HG03175 (cell line): ENCODE measurements around the gene FCER2.

Experiments used
- ATAC-seq: cut with Tn5 transposase; IDR thresholded peaks from one replicate; pipeline ENCODE4 v1.9.1; 2021; ENCODE audit warnings: mild to moderate bottlenecking, moderate library complexity; ENCODE audit not compliant: unreplicated experiment

Gene FCER2

DNA sequence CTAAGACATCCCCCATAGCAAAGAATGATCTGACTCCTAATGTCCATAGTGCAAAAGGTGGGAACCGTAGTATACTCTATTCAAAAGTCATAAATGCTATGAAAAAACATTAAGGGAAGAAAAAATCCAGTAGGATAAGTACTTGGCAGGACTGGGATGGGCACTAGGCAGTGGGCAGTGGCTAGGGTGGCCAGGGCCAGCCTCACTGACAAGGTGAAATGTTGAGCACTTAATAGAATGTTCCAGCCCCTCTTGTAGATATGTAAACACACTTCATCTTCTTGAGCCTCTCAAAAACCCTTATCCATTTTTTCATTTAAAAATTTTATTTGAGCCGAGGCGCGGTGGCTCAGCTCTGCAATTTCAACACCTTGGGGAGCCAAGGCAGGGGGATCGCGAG is 31.4 kb upstream of the FCER2 start:
- no peak for ATAC-seq

DNA sequence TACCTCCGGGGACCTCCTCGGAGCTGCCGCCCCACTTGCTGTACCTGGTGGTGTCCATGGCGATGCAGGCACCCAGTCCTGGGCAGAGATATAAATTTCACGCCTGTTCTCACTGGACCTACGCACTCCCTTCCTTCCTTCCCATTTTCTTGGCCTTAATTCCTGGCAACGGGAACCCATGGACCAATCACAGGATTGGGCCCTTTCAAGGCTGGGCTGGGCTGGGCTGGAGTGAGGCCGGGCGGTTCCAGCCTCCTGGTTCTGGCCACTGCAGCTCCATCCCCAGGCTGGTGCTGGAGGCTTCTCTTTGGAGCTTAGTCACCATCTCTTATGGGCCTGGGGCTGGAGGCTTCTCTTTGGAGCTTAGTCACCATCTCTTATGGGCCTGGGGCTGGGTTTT is 30.1 kb upstream of the FCER2 start, which contains the start of gene CLEC4G:
CLEC4G (minus strand) TSS at position 66 of the 400 bp plus-strand sequence; CDS start at position 58, 8 bp downstream.
- ATAC-seq = no peak

DNA sequence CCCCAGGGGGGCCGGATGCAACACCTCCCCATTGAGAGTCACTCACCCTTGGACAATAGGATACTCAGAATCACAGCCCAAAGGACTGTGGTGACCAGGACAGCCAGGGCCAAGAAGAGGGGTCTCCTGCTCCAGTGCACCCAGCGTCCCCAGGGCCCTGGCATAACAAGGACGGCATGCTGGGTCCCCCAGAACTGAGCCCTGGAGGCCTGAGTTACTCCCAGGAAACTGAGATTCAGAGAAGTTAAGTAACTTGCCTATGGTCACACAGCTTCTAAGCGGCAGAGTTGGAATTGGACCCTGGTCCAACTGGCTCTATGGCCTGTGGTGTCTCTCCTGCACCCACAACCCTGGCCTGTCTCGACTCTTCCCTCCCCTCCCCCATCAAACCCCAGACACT is 29.7 kb upstream of the FCER2 start:
- no peak for ATAC-seq

DNA sequence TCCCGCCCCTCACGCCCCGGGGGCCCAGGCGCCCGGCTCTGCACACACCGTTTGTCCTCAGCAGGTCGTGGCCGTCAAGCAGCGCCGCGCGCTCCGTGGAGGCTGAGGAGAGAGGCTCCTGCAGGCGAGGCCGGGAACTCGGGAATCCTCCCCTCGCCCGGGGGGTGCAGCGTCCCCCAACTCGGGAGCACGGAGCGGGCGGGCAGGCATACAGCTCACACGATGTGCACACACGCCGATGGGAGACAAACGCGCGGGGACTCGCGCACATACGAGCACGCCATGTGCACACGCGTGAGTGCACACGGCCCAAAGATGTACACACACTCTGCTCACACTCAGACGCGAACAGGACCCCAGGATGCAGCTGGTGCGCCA is 29.3 kb upstream of the FCER2 start:
- ATAC-seq = no peak

DNA sequence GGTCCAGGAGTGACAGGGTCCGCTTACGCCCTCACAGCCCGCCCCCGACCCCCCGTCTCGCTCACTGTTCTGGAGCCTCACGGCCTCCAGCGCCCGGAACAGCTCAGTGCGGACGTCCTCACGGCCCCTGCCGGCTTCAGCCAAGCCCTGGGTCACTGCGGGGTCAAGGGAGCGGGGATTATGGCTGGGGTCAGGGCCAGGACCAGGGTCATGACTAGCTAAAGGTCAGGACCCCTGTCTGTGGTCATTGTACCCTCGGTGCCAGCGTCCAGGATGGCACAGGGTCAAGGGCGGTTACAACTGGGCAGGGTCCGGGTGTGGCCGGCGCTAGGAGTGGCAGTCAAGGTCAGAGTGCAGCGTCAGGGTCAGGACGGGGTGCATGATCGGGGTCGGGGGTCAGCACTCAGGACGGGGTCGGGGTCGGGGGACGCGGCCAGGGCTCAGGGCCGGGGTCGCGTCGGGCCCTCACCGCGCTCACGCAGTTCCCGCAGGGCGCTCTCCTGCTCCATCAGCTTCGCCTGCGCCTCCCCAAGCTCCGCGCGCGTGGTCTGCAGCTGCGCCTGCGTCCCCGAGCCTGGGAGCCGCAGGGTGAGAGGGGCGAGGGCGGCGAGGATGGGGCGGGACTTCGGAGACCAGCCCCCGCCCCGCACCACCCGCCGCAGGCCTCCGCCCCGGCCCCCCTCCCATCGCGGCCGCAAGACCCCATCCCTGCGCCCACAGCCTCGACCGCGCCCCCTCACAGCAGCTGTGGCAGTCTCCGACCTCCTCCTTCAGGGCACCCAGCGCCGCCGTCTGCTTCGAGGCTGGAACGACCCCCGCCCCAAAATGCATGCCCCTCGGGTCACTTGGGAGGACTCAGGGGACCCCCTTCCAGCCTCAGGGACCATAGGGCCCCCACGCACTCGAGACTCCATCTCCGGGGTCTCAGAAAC is 28.6 kb upstream of the FCER2 start:
- ATAC-seq = no peak

GRCh38 chr19:7729831-7730285 is 27.9 kb upstream of the FCER2 start:
- no peak for ATAC-seq

DNA sequence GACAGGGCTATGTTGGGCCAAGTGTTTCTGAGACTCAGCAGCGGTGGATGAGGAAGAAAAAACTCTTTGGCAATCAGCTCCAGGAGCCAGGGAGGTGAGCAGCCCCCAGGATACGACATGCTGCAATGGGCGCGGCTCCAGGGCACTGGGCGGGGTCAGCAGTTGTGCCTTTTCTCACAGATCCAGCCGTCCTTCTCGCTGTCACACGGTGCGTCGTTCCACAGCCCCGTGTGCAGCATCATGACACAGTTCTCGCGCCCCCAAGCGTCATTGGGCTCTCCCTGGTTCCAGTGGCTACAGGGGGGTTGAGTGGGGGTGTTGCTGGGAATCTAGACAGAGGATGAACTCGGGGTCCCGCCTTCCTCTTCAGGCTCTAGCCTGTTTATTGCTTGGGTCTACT is 27.3 kb upstream of the FCER2 start:
- no peak for ATAC-seq

DNA sequence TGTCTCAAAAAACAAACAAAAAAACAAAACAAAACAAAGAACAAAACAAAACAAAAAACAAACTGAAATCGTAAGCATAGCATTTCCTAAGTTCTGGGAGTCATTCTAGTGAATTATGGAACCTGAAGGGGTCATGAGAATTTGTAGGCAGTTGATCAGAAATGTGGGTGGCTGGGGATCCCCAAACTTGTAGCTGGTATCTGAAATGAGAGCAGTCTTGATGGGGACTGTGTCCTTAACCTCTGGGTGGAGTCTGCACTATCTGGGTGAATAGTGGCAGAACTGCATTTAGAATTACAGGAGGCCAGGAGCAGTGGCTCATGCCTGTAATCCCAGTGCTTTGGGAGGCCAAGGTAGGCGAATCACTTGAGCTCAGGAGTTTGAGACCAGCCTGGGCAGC is 23.9 kb upstream of the FCER2 start:
- ATAC-seq = no peak

DNA sequence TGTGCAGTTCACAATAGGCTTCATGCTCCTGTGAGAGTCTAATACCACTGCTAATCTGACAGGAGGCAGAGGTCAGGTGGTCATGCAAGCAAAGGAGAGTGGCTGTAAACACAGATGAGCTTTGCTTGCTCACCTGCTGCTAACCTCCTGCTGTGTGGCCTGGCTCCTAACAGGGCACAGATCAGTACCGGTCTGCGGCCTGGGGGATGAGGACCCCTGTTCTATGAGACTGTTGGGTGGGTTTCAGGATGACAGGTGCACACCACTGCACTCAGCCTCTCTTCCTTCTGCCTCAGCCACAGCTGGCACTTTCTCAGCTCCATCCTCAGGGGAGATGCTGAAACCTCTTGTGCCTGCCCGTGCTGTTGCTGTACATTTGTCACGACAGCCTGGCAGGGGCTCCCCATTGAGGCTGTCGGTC is 20.3 kb upstream of the FCER2 start:
- no peak for ATAC-seq

DNA sequence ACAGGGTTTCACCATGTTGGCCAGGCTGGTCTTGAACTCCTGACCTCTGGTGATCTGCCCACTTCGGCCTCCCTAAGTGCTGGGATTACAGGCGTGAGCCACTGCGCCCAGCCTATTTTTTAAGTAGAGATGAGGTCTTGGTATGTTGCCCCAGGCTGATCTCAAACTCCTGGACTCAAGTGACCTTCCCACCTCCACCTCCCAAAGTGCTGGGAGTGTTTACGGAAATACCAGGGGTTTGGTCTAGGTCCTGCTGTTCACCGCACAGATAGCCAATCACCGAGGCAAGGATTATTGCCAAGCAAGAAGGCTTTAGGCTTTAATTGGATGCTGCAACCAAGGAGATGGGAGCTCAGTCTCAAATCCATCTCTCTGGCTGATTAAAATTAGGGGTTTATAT is 18.4 kb upstream of the FCER2 start:
- no peak for ATAC-seq

DNA sequence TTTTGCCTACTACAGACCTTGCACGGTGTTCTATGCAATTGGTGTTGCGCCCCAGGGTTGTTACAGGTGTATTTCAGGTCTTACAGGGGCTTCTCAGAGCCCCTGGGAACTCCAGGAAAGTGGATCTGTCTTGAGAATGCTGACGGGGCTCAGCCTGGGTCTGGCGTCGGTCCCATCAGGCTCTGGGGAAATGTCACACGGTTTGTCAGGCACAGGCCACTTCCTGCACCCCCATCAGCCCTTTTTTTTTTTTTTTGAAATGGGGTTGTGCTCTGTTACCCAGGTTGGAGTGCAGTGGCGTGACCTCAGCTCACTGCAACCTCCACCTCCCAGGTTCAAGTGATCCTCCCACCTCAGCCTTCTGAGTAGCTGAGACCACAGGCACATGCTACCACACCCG is 16.7 kb upstream of the FCER2 start:
- no peak for ATAC-seq

- no peak for ATAC-seq
Observed at GRCh38 chr19:7716762-7717161, 14.8 kb upstream of the FCER2 start.

GRCh38 chr19:7715671-7716070 is 13.7 kb upstream of the FCER2 start:
- ATAC-seq = no peak

GRCh38 chr19:7710616-7711015 is 8.7 kb upstream of the FCER2 start:
- no peak for ATAC-seq

- no peak for ATAC-seq
Observed at GRCh38 chr19:7709932-7710460, 8.1 kb upstream of the FCER2 start.

DNA sequence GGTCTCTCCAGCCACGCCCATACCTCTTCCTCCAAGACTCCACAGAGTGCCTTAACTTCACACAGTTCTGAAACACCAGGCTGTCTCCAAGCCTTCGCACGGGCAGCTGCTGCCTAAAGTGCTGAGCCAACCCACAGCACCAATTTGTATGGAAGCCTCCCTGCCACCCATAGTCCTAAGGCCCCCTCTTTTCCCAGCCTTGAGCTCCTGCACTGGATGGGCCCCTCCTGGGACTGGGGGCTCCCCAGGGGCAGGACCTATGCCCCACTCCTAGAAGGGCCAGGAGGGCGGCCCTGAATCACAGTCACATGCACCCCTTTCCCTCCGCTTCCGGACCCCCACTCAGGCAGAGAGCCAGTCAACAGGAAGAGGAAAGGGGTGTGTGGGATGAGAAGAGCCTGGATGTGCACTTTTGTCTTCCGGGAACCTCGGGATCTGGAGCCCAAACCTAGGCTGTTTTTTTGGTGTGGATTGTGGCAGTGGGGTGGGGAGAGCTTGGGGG is 5.1 kb upstream of the FCER2 start:
- no peak for ATAC-seq

DNA sequence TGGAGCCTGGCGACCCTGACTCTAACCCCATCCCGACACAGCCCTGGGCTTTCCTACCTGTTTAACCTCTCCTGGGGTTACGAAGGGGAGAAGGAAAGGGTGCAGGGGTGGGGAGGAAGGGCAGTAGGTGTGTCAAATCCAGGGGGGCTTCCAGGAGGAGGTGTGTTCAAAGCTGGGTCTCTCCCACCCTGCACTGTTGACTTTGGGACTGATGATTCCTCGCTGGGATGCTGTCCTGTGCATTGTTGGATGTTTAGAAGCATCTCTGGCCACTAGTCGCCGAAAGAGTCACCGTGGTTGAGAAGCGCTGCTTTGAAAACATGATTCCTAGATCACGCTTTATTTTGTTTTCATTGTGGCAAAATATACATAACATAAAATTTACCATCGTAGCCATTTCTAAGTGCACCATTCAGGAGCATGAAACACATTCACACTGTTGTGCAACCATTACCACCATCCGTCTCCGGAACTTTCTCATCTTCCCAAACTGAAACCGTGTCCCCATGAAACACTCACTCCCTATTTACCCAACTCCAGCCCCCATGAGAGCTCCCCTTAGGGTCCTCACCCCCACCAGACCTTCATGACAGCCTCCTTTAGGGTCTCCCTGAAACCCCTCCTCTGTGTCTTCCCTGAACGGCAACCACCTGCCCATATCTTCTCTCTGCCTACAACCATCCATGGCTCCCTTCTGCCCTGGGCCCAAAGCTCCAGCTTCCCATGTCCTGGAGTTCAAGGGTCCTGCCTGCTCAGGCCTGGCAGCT is 4.4 kb upstream of the FCER2 start:
- no peak for ATAC-seq

GRCh38 chr19:7705387-7706187 is 3.7 kb upstream of the FCER2 start:
- ATAC-seq = peak; percentile 35

- ATAC-seq = no peak
Observed at GRCh38 chr19:7704280-7705060, 2.5 kb upstream of the FCER2 start.

DNA sequence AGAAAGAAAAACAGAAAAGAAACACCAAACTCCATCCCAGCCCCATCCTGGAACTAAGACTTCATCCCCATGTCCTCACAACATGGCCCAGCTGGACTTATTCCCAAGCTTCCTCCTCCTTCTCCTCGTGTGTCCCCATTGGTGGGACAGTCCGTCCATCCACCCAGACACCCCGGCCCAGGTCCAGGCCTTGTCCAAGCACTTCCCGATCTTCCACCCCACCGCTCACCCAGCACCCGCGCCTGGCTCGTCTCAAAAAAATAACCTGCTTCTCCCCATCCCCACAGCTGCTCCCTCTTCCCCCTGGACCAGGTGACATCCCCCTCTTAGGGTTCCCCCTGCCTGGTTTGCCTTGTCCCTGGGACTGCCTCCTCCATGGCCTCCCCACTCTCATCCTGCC is 1.4 kb upstream of the FCER2 start:
- ATAC-seq = no peak
